Neural crest cell (in vitro differentiated cells): ENCODE data around the gene VSTM5. TPM values are rescaled to one million over a fixed set of nuclear protein-coding genes. Genes with fewer than 3 reads are reported as not detected.

Experiments used
- DNase-seq: peaks from one replicate; pipeline ENCODE4 v3.0.0; 2021; ENCODE audit warnings: low read depth, mixed read lengths, low spot score
- H3K27ac Mint-ChIP-seq: one replicate; pipeline ENCODE4 v1.8.0; 2021; ENCODE audit warnings: mild to moderate bottlenecking, mixed read lengths; ENCODE audit not compliant: unreplicated experiment
- H3K27me3 Mint-ChIP-seq: 2 replicates; pipeline ENCODE4 v1.8.0; 2021; ENCODE audit warnings: low read depth, mild to moderate bottlenecking, mixed read lengths
- H3K36me3 Mint-ChIP-seq: 2 replicates; pipeline ENCODE4 v1.8.0; 2021; ENCODE audit warnings: low read depth, mild to moderate bottlenecking, mixed read lengths
- H3K4me1 Mint-ChIP-seq: 2 replicates; pipeline ENCODE4 v1.8.0; 2021; ENCODE audit warnings: mixed read lengths
- H3K4me3 Mint-ChIP-seq: one replicate; pipeline ENCODE4 v1.8.0; 2021; ENCODE audit warnings: mild to moderate bottlenecking, mixed read lengths
- H3K9me3 Mint-ChIP-seq: 2 replicates; pipeline ENCODE4 v1.8.0; 2021; ENCODE audit warnings: mixed read lengths
- total RNA-seq: library from RNA; stranded (reverse); gene quantifications from 2 replicates; pipeline ENCODE4 v1.2.1, GENCODE V29; 2021
- TF ChIP-seq, protein P1 (sequence below): fragments of 200-600 bp; sonication (generic); conservative IDR thresholded peaks from 2 replicates; pipeline ENCODE4 v1.5.0; 2021; ENCODE audit warnings: antibody characterized with exemption, mild to moderate bottlenecking

The VSTM5 gene
- total RNA-seq, 1 donor from 2014 or later = not detected

- Mint-ChIP-seq H3K4me3 (no peak overlapping the region), H3K4me1 (peaks cover 6% of the 10 kb centered on the region)
Measured at GRCh38 chr11:93858121-93858775, 7.8 kb upstream of the VSTM5 start.

GRCh38 chr11:93857413-93858120 is 7.1 kb upstream of the VSTM5 start:
- H3K4me3 Mint-ChIP-seq = no peak overlapping the region
- H3K9me3 Mint-ChIP-seq = peaks cover 2% of the 10 kb centered on the region
- no peaks in the 10 kb centered on the region for H3K27me3 Mint-ChIP-seq
- H3K36me3 Mint-ChIP-seq = no peaks in the 10 kb centered on the region
- TF ChIP-seq, protein P1, sequence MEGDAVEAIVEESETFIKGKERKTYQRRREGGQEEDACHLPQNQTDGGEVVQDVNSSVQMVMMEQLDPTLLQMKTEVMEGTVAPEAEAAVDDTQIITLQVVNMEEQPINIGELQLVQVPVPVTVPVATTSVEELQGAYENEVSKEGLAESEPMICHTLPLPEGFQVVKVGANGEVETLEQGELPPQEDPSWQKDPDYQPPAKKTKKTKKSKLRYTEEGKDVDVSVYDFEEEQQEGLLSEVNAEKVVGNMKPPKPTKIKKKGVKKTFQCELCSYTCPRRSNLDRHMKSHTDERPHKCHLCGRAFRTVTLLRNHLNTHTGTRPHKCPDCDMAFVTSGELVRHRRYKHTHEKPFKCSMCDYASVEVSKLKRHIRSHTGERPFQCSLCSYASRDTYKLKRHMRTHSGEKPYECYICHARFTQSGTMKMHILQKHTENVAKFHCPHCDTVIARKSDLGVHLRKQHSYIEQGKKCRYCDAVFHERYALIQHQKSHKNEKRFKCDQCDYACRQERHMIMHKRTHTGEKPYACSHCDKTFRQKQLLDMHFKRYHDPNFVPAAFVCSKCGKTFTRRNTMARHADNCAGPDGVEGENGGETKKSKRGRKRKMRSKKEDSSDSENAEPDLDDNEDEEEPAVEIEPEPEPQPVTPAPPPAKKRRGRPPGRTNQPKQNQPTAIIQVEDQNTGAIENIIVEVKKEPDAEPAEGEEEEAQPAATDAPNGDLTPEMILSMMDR = no peak
- H3K4me1 Mint-ChIP-seq = peaks cover 6% of the 10 kb centered on the region
- H3K27ac Mint-ChIP-seq = no peak overlapping the region
- no peak for DNase-seq

More at GRCh38 chr11:93858121-93858775, 7.8 kb upstream of the VSTM5 start:
- no peak for DNase-seq
- Mint-ChIP-seq H3K9me3 (peaks cover 2% of the 10 kb centered on the region), H3K36me3 (no peaks in the 10 kb centered on the region), H3K27me3 (no peaks in the 10 kb centered on the region), H3K27ac (no peak overlapping the region)
- TF ChIP-seq, protein P1 = no peak

GRCh38 chr11:93852242-93852641 is 1.8 kb upstream of the VSTM5 start:
- TF ChIP-seq, protein P1 = no peak
- Mint-ChIP-seq H3K9me3 (peaks cover 2% of the 10 kb centered on the region), H3K4me1 (peaks cover 6% of the 10 kb centered on the region), H3K27me3 (no peaks in the 10 kb centered on the region), H3K27ac (no peak overlapping the region), H3K36me3 (no peaks in the 10 kb centered on the region), H3K4me3 (no peak overlapping the region)
- DNase-seq = no peak

GRCh38 chr11:93849751-93850593 is 446 bp downstream of the VSTM5 start:
- Mint-ChIP-seq H3K4me3 (no peak overlapping the region), H3K9me3 (peaks cover 2% of the 10 kb centered on the region), H3K4me1 (no peaks in the 10 kb centered on the region), H3K36me3 (no peaks in the 10 kb centered on the region), H3K27ac (no peak overlapping the region), H3K27me3 (no peaks in the 10 kb centered on the region)
- DNase-seq = no peak
- TF ChIP-seq, protein P1 = no peak

GRCh38 chr11:93849201-93849600 is 1.2 kb downstream of the VSTM5 start:
- TF ChIP-seq, protein P1 = no peak

More at GRCh38 chr11:93849201-93849600, 1.2 kb downstream of the VSTM5 start:
- H3K36me3 Mint-ChIP-seq = no peaks in the 10 kb centered on the region
- no peaks in the 10 kb centered on the region for H3K27me3 Mint-ChIP-seq
- H3K4me1 Mint-ChIP-seq = no peaks in the 10 kb centered on the region
- H3K27ac Mint-ChIP-seq = no peak overlapping the region
- H3K9me3 Mint-ChIP-seq = peaks cover 2% of the 10 kb centered on the region
- H3K4me3 Mint-ChIP-seq = no peak overlapping the region
- DNase-seq = no peak
